Stimulated activated CD8-positive, alpha-beta memory T cell treated with anti-CD3 and anti-CD28 coated beads, Interleukin-15, amount 100 ng/mL, for 48 hours (primary cell): Measurements from ENCODE around the gene ZZZ3.
"Not testable (repeated sequence)": the region's sequence is repeated elsewhere in the genome, so short reads cannot be mapped to it uniquely, and the experiment has no call there.

Source experiments
- DNase-seq, 2 donors: peaks; one replicate each; pipeline ENCODE4 v3.0.0-alpha.2; 2020; ENCODE audit warnings: low read depth in 2 of 2

Gene ZZZ3

DNA sequence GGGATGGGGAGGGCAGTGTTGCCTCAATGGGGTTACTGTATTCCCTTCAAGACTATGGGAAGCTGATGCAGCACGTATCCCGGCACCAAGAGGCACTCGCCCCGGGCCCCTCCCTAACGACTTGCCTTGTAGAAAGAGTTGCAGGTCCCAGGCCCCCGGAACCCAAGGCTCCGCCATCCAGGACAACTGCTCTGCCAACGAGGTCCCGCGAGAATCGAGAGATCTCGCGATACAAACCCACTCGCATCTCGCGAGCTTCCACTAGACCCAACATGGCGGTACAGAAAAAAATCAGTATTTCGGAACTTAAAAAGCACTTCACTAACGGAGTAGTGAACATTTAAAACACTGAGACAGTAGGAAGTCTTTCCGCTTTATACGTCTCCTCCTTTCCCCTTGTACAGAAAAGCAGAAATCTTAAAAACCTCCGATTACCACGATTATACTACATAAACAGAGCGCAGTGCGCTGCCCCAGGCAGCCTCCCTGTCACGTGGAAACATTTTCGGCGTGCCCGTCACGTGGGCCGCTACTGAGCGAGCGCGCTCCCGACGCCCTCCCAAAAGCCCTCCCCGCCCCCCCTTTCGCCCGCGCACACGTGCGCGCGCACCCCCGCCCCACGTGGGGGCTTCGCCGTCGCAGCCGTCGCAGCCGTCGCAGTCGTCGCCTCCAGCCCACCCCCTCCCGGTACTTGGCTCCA, at the start of gene ZZZ3:
Gene ZZZ3, minus strand, starts transcription at position 199 of the 700 bp plus-strand sequence. CDS start 49,304 bp downstream, outside the sequence.
- DNase-seq = peak; percentile 79 to 86

GRCh38 chr1:77732090-77732489, 49.6 kb upstream of the ZZZ3 start:
- no peak for DNase-seq

GRCh38 chr1:77725706-77726105, 43.2 kb upstream of the ZZZ3 start:
- no peak for DNase-seq

DNA sequence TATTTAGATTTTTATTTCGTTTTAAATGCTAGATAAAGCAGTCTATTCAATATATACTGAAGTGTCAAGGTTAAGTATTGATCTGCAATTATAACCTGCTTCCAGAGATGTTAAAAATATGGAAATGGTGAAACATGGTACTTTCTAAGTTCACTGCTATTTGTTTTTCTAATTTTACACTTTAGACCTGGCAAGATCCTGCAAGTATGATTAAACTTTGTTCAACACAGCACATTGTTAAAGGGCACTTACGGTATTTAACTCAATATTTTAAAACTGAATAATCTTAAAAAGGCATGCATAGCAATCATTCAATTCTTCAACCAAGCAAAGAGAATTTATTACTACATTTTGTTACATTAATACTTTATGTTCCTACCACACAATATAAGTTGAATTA, 35.7 kb upstream of the ZZZ3 start:
- no peak for DNase-seq

GRCh38 chr1:77716065-77716464, 33.6 kb upstream of the ZZZ3 start:
- no peak for DNase-seq

DNA sequence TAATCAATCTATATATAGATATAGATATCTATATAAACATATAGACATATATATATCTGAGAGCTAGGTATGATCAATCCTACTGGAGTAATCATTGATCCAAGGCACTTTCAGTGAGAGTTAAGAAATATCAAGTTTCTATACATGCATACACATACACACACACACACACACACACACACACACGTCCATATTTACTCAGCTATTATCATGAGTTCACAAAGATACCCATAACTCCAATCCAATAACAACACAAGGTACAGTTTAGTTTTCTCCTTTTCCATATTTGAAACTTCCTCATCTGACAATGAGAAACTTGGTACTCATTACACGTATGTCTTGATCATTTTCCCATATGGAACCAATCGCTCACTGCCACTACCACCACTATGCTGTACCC, 27.3 kb upstream of the ZZZ3 start:
- no peak for DNase-seq

DNA sequence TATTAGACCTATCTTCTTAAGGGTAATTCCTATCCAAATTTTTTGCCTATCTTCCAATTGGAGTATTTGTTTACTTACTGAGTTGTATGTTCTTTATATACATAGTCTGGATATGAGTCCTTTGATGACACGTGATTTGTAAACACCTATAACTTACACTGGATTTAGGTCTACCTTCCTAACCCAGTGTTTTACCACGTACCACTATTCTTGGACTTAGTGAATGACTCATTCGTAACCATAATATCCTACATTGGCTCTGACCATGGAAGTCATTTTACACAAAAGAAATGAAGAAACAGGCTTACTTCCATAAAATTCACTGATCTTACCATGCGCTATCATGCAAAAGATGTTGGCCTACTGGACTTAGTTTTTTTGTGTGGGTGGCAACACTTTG, 23.9 kb upstream of the ZZZ3 start:
- no peak for DNase-seq

DNA sequence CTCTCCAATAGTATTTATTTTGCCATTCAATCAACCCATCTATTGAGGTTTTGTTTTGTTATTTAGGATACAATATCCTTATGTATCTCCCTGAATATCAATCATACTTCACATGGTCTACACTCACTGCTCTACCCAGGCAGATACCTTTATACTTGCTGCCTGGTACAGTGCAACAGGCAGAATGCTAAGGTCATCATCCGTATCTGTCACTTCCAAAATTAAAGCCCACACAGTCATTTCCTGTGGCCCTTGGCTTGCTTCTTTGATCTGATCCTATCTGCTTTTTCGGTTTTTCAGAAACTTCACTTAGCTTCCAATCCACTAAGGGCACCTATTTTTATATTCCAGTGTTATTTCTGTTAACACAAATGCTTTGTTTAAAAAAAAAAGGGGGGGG, 22.3 kb upstream of the ZZZ3 start:
- no peak for DNase-seq

GRCh38 chr1:77699673-77700072, 17.2 kb upstream of the ZZZ3 start:
- not testable (repeated sequence) for DNase-seq

DNA sequence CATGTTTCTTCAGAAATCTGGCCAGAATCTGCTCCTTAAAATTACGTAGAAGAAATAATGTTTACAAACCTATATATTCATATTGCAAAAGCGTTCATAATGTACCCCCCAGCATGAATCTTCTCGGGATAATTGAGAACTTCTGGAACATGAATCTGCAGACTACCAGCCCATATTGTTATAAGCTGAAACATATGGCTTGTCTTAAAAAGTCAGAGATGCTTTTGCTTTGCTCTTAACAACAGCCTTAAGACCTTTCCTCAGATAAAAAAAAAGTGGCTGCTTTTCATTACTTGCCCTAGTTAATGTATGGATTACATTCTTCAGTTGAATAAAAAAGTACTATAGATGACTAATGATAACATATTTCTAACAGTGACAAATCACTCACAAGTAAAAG, 15.0 kb upstream of the ZZZ3 start:
- DNase-seq = no peak

GRCh38 chr1:77688939-77689338, 6.5 kb upstream of the ZZZ3 start:
- no peak for DNase-seq

GRCh38 chr1:77687519-77687906, 5.1 kb upstream of the ZZZ3 start:
- no peak for DNase-seq

- no peak for DNase-seq
Measured at GRCh38 chr1:77686796-77687518, 4.5 kb upstream of the ZZZ3 start.

DNA sequence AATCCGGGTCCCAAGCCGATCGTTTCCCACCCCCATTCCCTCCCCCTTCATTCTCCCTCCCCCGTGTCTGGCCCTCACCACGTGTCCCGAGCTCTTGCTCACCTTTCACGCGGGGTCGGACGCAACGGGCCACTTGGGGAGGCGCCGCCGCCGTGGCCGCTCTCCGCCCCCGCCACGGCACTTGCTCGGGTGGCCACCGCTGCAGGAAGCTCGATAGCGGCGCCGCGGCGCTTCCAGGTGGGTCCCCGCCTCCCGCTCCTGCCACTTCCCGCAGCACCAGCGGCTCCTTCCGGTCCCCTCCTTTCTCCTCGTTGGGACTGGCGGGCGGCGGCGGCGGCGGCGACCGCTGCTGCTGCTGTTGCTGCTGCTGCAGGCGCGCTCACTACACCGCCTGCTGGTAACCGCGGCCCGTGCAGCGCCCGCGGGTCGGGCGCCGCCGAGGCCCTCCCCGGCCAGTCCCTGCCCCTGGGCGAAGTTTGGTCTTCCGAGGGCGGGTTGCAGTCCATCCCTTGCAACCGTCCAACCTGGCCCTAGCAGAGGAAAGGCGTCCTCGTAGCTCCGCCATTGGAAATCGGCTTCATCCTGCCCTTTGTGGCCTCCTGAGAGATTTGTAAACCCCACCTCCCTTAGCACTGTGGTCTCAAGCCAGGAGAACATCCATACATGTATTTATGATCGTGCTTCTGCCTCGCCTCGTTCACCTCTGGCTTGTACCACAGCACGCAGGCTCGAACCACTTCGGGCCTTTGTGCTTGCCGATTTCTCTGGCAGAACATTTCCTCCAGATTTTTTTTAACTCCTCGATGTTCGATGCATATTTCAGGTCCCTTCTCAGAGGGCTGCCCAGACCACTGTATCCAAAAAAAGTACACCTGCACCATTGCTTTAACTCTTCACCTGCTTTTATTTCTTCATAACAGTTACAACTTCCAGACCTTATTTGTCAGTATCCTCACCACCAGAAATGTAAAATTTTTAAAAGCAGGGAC, 996 bp upstream of the ZZZ3 start:
- peak; percentile 92 for DNase-seq

DNA sequence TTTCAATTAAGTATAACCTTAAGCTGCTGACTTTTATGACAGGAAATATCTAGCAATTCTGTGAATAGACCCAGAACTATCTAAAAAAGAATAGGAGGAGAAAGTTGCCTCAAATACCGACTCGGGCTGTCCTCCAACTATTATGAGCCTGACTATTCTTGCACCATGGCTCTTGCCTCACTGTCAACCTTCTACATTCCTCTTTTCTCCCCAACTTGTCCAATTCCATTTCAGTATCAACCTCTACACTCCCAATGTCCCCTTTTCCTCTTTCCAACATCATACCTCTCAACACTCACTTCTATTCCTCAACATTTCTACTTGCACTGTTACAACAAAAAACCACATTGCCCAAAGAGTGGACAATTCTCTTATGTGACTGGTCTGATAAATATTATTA, 2.3 kb downstream of the ZZZ3 start:
- no peak for DNase-seq

- no peak for DNase-seq
Measured at GRCh38 chr1:77678660-77679610, 3.5 kb downstream of the ZZZ3 start.

DNA sequence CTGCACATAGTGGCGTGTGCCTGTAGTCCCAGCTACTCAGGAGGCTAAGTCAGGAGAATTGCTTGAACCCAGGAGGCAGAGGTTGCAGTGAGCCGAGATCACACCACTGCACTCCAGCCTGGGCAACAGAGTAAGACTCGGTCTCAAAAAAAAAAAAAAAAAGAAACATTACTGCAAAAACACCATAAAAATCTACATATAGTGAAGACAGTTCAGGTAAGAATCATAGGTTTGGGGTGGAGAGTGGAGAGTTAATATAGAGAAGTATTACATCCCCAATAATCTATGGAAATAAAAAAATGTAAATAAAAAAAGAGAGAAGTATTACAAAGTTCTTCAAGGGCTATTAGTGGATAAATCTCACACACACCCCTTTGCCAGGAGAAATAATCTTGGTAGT, 7.7 kb downstream of the ZZZ3 start:
- not testable (repeated sequence) for DNase-seq

DNA sequence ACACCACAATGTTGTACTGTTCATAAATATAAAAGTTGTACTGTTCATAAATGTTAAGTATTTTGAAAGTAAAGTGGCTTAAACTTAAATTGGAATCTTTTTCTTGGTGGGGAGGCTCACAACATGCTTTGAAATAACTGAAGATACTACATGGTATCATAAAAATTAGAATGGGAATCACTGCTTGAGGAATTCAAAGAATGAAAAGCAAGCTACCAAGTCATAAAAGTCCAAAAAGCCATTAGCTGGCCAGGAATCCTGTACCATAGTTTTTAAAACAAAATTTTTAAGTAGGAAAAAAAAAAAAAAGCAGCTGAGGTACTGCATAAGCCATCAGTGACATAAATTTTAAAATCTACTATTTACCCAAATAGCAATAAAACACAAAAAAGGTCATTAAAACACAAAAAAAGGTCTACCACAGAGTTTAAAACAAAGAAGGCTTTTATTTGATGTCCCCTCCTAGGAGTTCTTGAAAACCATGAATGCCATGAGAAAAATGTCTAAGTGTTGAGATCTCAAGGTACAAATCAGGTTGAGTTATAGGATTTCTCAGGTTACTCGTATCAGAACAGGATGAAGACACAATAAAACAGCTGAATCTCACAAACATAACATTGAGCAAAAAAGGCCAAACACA, 8.6 kb downstream of the ZZZ3 start:
- no peak for DNase-seq

DNA sequence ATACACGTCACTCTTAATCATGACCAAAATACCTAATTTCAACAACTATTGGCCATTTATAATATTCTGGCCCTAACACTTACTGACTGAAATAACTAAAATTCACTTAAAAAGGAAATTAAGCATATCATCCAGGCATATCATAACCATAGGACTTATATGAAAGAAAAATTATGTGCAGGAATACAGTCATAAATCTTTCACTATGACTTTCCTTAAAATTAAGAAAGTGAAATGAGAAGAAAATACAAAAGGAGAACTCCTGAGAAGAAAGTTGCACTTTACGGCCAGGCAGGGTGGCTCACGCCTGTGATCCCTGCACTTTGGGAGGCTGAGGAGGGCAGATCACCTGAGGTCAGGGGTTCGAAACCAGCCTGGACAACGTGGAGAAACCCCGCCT, 9.4 kb downstream of the ZZZ3 start:
- no peak for DNase-seq

DNA sequence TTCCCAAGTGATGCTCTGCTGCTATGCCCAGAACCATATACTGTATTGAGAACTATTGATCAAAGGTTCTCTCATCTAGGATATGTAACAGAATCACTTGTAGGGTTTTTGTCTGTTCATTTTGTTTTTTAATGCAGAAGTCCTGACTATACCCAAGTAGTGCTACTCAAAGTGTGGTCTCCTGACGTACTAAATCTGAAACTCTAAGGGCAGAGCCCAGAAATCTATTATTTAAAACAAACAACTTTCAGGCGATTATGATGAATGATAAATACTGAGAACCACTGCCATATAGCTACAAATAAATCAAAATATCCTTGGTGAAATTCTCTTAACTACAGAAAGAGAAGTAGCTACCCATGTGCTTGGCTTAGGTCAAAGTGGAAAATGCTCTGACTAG, 10.1 kb downstream of the ZZZ3 start:
- no peak for DNase-seq

- DNase-seq = no peak
Measured at GRCh38 chr1:77671836-77672235, 10.6 kb downstream of the ZZZ3 start.
